GM21825 (cell line): ENCODE results near the gene DCUN1D1.

Experiments
- ATAC-seq: cut with Tn5 transposase; IDR thresholded peaks from one replicate; pipeline ENCODE4 v1.9.1; 2021; ENCODE audit warnings: mild to moderate bottlenecking, moderate library complexity; ENCODE audit not compliant: unreplicated experiment

The DCUN1D1 gene

GRCh38 chr3:182973047-182973446 is 7.3 kb downstream of the DCUN1D1 start:
- ATAC-seq: no peak

- ATAC-seq: no peak
Observed at GRCh38 chr3:182972387-182972786, 8.0 kb downstream of the DCUN1D1 start.

DNA sequence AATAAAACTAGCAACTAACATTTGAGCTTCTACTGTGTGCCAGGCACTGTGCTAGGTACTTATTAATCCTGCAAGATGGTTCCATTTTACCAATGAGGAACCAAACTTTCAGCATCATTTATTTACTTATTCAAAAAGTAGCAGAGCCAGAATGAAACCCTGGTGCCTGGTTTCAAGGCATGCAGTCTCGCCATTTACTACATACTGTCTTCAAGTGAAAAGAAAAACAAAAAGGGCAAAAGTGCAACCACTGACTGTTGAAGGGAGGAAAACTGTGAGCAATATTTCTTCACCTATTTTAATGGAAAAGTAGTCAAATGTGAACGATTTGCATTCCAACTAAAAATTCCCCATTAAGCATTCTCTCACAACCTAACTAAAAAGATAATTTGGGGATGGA is 8.7 kb downstream of the DCUN1D1 start:
- ATAC-seq: no peak

DNA sequence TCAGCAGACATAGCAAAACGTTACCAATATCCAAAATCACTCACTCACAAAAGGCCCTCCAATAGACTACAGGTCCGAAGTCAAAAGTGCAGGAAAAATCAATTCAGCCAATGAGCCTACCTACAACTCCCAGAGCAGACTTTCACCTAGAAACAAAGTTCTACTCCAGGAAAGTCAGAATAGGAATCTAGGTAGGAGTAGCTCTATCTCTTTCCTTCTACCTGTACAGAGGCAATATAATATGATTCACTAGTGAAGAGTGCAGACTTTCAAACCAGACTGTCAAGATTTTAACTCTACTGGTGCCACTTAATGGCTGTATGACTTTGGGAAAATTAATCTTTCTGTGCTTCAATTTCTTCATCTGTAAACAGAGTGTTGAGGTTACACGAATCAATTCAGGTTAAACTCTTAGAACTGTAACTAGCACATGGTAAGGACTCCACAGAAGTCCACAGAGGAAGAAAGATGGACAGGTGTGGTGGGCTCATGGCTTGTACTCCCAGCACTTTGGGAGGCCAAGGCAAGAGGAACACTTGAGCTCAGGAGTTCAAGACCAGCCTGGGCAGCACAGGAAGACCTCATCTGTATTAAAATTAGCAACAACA is 9.4 kb downstream of the DCUN1D1 start:
- ATAC-seq: no peak

- no peak for ATAC-seq
Observed at GRCh38 chr3:182969853-182970252, 10.5 kb downstream of the DCUN1D1 start.

- no peak for ATAC-seq
Observed at GRCh38 chr3:182969277-182969676, 11.1 kb downstream of the DCUN1D1 start.

DNA sequence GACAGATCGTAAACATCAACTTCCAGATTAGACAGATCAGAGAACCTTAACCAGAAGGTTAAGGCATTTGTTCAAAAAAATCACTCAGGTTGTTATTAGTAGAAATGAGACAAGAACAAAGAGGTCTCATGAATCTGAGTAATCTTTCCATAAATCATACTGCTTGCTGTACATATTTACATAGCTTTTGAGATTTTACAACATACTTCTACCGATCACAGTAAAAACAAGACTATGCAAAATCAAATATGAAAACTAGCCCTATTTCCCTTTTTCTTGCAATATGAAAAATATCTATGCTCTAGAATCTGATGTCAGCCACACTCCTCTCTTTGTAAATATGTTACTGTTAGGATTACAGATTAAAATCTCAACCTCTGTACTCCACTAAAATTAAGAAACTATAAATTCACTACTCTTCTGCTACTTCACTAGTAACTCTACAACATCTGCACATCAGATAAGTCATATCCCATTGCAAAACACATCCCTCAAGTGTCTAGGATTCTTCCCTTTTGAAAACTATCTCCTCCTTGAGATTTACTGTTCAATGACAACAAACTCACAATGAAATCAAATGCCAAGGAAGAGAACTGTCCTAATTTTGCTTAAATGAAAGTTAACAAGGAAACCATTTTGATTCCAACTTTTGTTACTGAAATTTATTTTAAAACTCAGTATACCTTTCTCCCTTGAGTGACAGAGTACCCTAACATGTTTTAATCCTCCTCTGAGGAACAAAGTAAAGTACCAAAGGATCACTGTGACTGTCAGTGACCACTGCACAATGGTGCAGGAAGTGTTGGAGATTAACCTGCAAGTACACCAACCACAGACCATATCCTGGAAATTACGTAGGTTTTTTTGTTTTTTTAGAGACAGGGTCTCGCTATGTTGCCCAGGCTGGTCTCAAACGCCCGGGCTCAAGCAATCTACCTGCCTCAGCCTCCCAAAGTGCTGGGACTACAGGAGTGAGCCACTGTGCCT is 12.8 kb downstream of the DCUN1D1 start:
- ATAC-seq: peak; percentile 54

DNA sequence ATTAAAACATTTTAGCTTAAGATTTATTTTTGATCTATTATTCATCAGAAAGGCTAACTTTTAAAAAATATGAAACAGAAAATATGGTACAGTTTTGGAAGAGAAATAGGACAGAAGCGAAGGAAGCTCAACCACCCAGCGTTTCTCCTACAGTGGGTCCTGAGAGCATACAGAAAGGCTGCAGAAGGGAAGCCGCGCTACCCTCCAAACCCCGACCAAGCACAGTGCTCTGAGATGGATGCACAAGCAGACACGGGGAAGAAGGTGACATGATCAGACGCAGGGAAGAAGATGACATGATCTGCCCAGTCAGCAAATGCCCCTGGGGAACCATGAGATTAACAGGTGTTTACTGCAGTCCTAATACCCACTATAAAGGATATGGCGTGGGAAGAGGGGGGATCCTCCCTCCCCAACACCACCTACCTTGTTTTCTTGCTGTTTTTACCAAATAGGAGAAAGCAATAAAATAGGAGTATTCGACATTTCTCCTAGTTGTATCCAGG is 14.4 kb downstream of the DCUN1D1 start:
- ATAC-seq: no peak

DNA sequence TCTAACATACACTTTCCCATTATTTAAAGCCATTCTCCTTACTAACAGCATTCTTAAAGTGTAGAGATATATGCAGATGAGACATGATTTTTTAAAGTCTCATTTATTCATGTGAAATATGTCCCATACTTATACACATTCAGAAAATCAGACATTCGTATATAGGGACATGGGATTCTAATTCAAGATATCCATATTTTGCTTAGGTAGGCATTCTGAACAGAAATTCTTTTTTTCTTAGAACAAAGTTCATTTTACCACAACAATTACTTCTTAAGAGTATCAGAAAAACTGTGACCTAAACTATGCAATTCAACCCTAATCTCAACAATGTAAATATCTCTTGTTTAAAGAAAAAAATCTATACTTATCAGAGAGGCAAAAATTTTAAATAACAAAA is 16.2 kb downstream of the DCUN1D1 start:
- no peak for ATAC-seq

DNA sequence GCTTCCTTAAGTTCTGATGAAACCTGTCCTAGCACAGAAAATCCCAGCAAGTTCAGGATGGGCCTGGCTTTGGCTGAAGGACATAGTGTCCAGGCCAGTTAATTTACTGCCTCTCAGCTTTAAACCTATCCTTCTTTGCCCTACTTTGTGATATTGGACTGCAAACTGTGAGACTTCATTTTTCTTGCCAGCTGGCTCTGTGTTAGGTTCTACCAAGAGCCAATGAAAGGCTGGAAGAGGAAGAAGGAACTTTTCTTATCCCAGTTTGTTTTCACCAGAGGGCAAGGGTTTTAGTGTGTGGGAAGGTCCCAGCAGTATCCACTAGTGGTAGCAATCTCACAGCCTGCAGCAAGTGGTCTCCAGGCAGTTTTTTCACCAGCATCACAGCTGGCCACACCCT is 18.2 kb downstream of the DCUN1D1 start:
- ATAC-seq: no peak

DNA sequence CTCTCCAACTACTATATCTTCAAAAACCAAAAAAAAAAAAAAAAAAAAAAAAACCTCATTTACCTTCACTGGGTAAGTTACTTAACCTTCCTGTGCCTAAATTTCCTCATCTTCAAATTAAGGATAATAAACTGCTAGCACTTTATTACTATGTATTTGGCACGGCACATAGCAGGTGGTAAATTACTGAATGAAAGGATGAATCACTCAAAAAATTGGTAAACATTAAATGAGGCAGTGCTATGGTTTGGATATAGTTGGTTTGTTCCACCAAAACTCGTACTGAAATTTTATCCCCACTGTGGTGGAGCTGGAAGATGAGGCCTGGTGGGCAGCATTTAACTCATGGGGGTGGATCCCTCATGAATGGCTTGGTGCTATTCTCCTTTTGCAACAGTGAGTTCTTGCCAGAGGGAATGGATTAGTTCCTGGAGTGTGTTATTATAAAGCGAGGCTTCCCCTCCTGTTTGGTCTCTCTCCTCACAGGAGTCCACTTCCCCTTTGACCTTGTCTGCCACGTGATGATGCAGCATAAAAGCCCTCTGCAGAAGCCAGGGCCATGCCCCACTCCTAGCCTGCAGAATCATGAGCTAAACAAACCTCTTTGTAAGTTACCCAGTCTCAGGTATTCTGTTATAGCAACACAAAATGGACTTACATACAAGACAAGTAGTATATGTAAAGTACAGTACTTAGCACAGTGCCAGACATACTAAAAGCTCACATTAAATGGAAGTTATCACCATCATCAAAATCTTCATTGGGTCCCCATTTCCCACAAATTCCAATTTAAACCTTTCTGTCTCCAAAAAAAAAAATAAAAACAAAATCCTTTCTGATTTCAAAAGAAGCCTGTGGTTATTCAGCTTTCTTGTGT is 20.6 kb downstream of the DCUN1D1 start:
- ATAC-seq: no peak

DNA sequence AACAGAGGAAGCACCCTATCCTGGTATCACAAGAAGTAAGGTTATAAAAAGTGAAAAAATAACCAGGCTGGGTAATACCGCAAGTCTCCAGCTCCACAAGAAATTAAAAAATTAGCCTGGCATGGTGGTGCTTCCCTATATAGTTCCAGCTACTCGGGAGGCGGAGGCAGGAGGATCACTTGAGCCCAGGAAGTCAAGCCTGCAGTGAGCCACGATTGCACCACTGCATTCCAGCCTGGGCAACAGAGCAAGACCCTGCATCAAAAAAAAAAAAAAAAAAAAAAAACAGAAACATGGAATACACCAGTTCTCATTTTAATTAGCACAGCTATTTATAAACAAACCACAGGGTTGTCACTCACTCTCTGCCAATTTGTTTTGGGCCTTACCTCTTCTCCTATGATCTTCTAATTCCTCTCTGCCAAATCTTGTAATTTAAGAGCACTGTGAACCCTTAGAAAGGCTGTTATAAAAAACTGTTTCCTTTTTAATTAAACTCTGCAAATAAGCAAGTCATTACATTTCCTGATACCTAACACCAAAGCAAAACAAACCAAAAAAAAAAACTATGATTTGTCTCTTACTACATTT is 22.6 kb downstream of the DCUN1D1 start:
- no peak for ATAC-seq

GRCh38 chr3:182957226-182957625 is 23.1 kb downstream of the DCUN1D1 start:
- no peak for ATAC-seq

DNA sequence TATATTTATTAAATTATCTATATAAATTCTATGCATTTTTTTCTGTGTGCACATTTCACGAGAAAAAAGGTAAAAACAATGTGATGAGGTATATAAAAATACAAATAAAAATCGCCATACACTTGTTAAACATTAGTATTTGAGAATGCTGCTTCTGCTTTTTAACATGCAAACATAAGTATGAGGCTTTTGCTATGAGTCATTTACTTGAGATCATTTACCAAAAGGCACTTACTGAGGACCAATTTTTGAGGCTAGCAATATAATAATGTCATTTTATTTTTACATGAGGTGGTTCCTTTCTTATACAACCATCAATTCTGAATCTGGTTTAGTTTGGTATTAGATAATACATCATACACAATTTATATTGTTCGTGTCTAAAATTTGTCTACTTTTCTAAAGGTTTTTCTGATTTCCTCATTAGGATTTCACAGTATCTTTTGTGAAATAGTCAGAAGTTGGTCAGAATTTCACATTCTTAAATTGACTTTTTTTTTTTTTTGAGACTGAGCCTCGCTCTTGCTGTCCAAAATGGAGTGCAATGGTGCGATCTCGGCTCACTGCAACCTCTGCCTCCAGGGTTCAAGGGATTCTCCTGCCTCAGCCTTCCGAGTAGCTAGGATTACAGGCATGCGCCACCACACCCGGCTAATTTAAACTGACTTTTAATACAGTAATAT is 25.6 kb downstream of the DCUN1D1 start:
- ATAC-seq: peak; percentile 96

DNA sequence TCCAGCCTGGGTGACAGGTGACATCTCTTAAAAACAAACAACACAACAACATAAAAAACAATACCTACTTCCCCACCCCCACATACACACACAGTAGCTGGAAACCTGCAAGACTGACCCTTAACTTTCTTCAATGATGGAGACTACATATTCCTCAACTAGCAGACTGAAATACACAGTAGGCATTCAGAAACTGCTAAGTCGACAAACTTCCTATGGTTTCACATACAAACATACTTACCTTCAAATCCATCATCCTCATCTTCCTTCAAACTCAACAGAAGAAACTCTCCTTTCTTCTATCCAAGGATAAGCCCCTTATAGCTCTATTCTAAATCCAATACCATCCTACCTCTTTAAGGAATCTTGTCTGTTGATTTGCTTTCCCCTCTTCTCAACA is 30.6 kb downstream of the DCUN1D1 start:
- no peak for ATAC-seq

DNA sequence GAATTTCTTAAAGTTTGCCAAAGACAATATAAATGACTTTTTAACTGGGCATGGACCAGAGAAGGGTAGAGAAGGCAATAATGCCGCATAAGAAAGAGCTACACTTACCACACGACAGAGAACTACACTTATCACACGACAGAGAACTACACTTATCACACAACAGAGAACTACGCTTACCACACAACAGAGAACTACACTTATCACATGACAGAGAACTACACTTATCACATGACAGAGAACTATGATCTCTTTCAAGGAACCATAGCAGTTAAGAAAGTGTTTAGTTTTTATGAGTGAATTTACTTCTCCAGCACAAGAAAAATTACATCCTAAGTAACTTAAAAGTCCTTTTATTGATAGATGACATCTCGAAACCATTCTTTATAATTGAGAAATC is 32.0 kb downstream of the DCUN1D1 start:
- no peak for ATAC-seq

DNA sequence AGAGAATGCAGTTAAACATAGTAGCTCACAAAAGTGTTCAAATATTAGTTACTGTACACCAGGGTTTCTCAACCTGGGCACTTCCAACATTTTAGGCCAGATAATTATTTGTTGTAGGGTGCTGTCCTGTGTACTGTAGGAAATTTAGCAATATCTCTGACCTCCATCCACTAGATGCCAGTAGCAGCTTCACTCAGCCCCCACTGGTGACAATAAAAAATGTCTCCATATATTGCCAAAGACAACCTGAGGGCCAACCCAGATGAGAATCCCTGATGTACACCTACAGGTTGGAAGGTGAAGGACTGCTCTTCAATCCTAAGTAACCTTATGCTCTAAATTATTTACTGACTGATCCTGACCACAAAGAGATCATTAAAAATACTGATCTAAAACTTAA is 32.5 kb downstream of the DCUN1D1 start:
- ATAC-seq: no peak

GRCh38 chr3:182941719-182942118 is 38.6 kb downstream of the DCUN1D1 start:
- no peak for ATAC-seq

GRCh38 chr3:182940266-182940808 is 40.0 kb downstream of the DCUN1D1 start:
- no peak for ATAC-seq
